GM20000 (cell line): ENCODE data around the gene PRKN.

ENCODE experiments used
- DNase-seq: peaks from one replicate; pipeline ENCODE4 v3.0.0; 2012; ENCODE audit warnings: low spot score
- CTCF ChIP-seq: IDR thresholded peaks from 2 replicates; pipeline ENCODE4 v1.5.1; 2012; ENCODE audit warnings: mild to moderate bottlenecking, control low read depth; ENCODE audit errors: extremely low read depth, missing control alignments

The PRKN gene

GRCh38 chr6:161963181-161963580 is 764.4 kb downstream of the PRKN start:
- no peak for TF ChIP-seq CTCF
- DNase-seq = no peak

- TF ChIP-seq CTCF = no peak
Measured at GRCh38 chr6:161961796-161962195, 765.8 kb downstream of the PRKN start.

GRCh38 chr6:161961046-161961445 is 766.5 kb downstream of the PRKN start:
- no peak for TF ChIP-seq CTCF
- DNase-seq = no peak

More at GRCh38 chr6:161961796-161962195, 765.8 kb downstream of the PRKN start:
- no peak for DNase-seq

GRCh38 chr6:161959072-161959471 is 768.5 kb downstream of the PRKN start:
- no peak for DNase-seq

GRCh38 chr6:161956082-161956481 is 771.5 kb downstream of the PRKN start:
- DNase-seq = no peak
- no peak for TF ChIP-seq CTCF

More at GRCh38 chr6:161959072-161959471, 768.5 kb downstream of the PRKN start:
- no peak for TF ChIP-seq CTCF

- no peak for DNase-seq
- TF ChIP-seq CTCF = no peak
Measured at GRCh38 chr6:161954699-161955276, 772.8 kb downstream of the PRKN start.

- DNase-seq = no peak
- no peak for TF ChIP-seq CTCF
Measured at GRCh38 chr6:161954077-161954476, 773.5 kb downstream of the PRKN start.
